HEK293 (cell line): Measurements from ENCODE around the gene GLG1.
A peak's percentile ranks its signal among the peaks of the same experiment; 100 is the strongest.
"Not testable (repeated sequence)": the region's sequence is repeated elsewhere in the genome, so short reads cannot be mapped to it uniquely, and the experiment has no call there.

Experiments used
- CTCF ChIA-PET: fragments of 350-600 bp; formaldehyde crosslinking; extraction: SDS; loops from one replicate; lab custom pipeline; 2021; ENCODE audit warnings: antibody characterized with exemption; lab: Yijun Ruan, JAX
- POLR2A ChIA-PET: fragments of 300-600 bp; formaldehyde crosslinking; extraction: SDS; loops from one replicate; lab custom pipeline; 2020; ENCODE audit warnings: antibody characterized with exemption, inconsistent platforms; lab: Yijun Ruan, JAX
- H3K27ac ChIP-seq: fragments of 200-500 bp; sonication (Bioruptor generic); 2 replicates; pipeline ENCODE4 v1.5.1; 2014; ENCODE audit warnings: low read depth, low read length, control low read depth, inconsistent platforms; ENCODE audit errors: extremely low read depth
- H3K36me3 ChIP-seq, 2 experiments: fragments of 200-500 bp in 1 of 2; sonication (Bioruptor generic) in 1 of 2; 1 replicate in 1 of 2; 2 replicates in 1 of 2; pipeline ENCODE4 v1.5.1; 2014 to 2017; ENCODE audit warnings: inconsistent platforms in 2 of 2, low read length in 2 of 2; ENCODE audit not compliant: control insufficient read depth in 2 of 2, insufficient read depth in 1 of 2
- H3K4me1 ChIP-seq: fragments of 200-500 bp; sonication (Bioruptor generic); 2 replicates; pipeline ENCODE4 v1.5.1; 2014; ENCODE audit warnings: mild to moderate bottlenecking, low read length, inconsistent platforms; ENCODE audit not compliant: control insufficient read depth, insufficient read depth
- H3K4me3 ChIP-seq: 2 replicates; pipeline ENCODE4 v1.5.1; 2011; ENCODE audit warnings: low read depth, mild to moderate bottlenecking, control low read depth, low read length, moderate library complexity
- H3K9me3 ChIP-seq: fragments of 200-500 bp; sonication (Bioruptor generic); 2 replicates; pipeline ENCODE4 v1.5.1; 2014; ENCODE audit warnings: low read depth, low read length, inconsistent platforms; ENCODE audit not compliant: control insufficient read depth, insufficient read depth
- HOXD13 ChIP-seq: sonication (generic); formaldehyde crosslinking; IDR thresholded peaks from 2 replicates; pipeline ENCODE4 v1.8.0; 2022; ENCODE audit warnings: missing genetic modification reagents, borderline replicate concordance
- SP2 ChIP-seq: fragments of 450-650 bp; formaldehyde crosslinking; IDR thresholded peaks from 2 replicates; pipeline ENCODE4 v1.5.1; 2016; ENCODE audit warnings: missing biosample characterization, missing genetic modification characterization
- ZBTB8A ChIP-seq: fragments of 450-650 bp; formaldehyde crosslinking; IDR thresholded peaks from 2 replicates; pipeline ENCODE4 v1.5.1; 2016; ENCODE audit warnings: missing biosample characterization, missing genetic modification characterization
- ZNF366 ChIP-seq: fragments of 450-650 bp; formaldehyde crosslinking; conservative IDR thresholded peaks from 2 replicates; pipeline ENCODE4 v1.5.1; 2016; ENCODE audit warnings: missing biosample characterization, missing genetic modification characterization
- ZNF423 ChIP-seq: fragments of 450-650 bp; formaldehyde crosslinking; IDR thresholded peaks from 2 replicates; pipeline ENCODE4 v1.5.1; 2016; ENCODE audit warnings: missing biosample characterization, missing genetic modification characterization
- ZNF777 ChIP-seq: fragments of 450-650 bp; formaldehyde crosslinking; IDR thresholded peaks from 2 replicates; pipeline ENCODE4 v1.5.1; 2017; ENCODE audit warnings: missing biosample characterization, missing genetic modification characterization, borderline replicate concordance

The GLG1 gene

GRCh38 chr16:74557275-74557674 lies 49.6 kb downstream of the GLG1 start:
- ChIA-PET POLR2A (interaction anchor here (0.6 kb wide), 2 partner anchors 28 to 55 kb away, joined by 4 read pairs; no protein-coding TSS in a partner anchor), CTCF (interaction anchor here (0.6 kb wide), 1 partner anchor 26 kb away, joined by 3 read pairs; no protein-coding TSS in a partner anchor)
- H3K9me3 ChIP-seq = no peaks in the 10 kb centered on the region
- TF ChIP-seq ZNF777 (no peak), ZNF423 (tag by site-specific recombination) (no peak), ZBTB8A (tag by site-specific recombination) (no peak), HOXD13 (CRISPR knock-in tag) (no peak)
- no peaks in the 10 kb centered on the region for H3K36me3 ChIP-seq
- H3K4me1 ChIP-seq = no peaks in the 10 kb centered on the region
- H3K27ac ChIP-seq = no peak overlapping the region
- H3K4me3 ChIP-seq = no peak overlapping the region

GRCh38 chr16:74556375-74556922 lies 50.5 kb downstream of the GLG1 start:
- no peak for TF ChIP-seq SP2
- TF ChIP-seq, all 188 proteins: peak for 0
- Histone ChIP-seq H3K36me3 (no peaks in the 10 kb centered on the region), H3K9me3 (no peaks in the 10 kb centered on the region), H3K4me1 (no peaks in the 10 kb centered on the region), H3K27ac (no peak overlapping the region), H3K4me3 (no peak overlapping the region)
- CTCF ChIA-PET = no interaction called here
- POLR2A ChIA-PET = interaction anchor here (0.9 kb wide), 1 partner anchor 45 kb away, joined by 3 read pairs; no protein-coding TSS in a partner anchor

GRCh38 chr16:74552357-74552756 lies 54.6 kb downstream of the GLG1 start:
- POLR2A ChIA-PET, H3K4me1 ChIP-seq, CTCF ChIA-PET, H3K4me3 ChIP-seq, H3K36me3 ChIP-seq, H3K9me3 ChIP-seq, H3K27ac ChIP-seq: not testable (repeated sequence)

DNA sequence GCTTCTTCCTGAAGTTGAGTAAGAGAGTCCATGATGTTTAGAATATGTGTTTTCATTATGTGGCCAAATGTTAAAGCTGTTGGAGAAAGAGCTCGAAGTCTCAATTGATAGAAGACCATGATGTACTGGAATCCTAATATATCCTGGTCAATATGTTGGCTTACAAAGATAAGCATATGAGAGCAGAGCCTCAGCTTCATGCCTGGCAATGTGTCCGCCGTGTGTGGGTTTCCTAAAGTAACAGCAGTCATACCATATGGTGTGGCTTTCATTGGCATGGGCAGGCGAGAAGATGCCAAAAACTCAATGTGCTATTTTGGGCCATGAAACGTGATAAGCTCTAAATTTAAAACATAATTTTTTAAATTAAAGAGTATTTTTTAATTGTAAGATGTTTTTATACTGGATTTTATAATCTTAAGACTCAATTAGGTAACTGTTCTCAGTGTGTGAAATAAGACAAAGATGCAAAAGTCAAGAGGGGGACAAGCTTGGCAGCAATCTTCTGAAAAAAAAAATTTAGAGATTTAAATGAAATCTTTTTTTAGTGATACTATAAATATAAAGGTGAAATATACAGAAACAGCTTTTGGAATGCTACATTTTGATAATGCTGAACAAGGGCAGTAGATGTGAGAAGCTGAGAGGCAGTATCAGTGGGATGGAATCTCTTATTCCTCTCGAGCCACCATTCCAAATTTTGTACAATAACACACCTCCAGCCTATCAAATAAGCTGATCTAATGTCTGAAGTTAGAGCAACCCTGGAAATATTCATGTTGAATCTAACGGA lies 56.5 kb downstream of the GLG1 start:
- CTCF ChIA-PET, H3K36me3 ChIP-seq, POLR2A ChIA-PET, H3K4me3 ChIP-seq, H3K27ac ChIP-seq, H3K4me1 ChIP-seq, H3K9me3 ChIP-seq: not testable (repeated sequence)

- CTCF ChIA-PET, H3K4me3 ChIP-seq, H3K27ac ChIP-seq, H3K9me3 ChIP-seq, POLR2A ChIA-PET, H3K36me3 ChIP-seq, H3K4me1 ChIP-seq: not testable (repeated sequence)
These were observed 60.8 kb downstream of the GLG1 start for GRCh38 chr16:74546112-74546511.

- H3K4me3 ChIP-seq, H3K4me1 ChIP-seq, H3K9me3 ChIP-seq, CTCF ChIA-PET, H3K27ac ChIP-seq, POLR2A ChIA-PET, H3K36me3 ChIP-seq: not testable (repeated sequence)
- 0 out of 2 replicates have a peak, but pooled peaks have one; percentile 3 for TF ChIP-seq ZNF366 (tag by site-specific recombination)
These were observed 63.9 kb downstream of the GLG1 start for GRCh38 chr16:74542911-74543578.

DNA sequence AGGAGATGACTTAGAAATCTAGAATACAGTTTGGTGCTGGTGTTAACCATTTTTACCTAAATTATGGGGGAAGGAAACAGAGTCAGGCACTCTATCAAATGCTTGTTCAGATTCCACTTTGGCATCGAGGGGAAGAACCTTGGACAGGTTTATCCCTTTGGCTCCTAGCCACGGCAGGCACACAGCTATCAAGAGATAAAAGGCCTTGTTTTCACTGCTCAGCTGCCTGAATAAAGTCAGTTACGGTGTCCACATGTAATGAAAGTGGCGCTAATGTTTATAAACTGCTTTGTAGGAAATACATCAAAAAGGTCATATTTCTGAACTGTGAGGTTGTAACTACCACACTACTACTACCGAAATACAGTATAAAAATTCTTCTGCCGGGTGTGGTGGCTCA lies 66.3 kb downstream of the GLG1 start:
- H3K36me3 ChIP-seq, H3K4me3 ChIP-seq, H3K27ac ChIP-seq, CTCF ChIA-PET, POLR2A ChIA-PET, H3K9me3 ChIP-seq, H3K4me1 ChIP-seq: not testable (repeated sequence)

DNA sequence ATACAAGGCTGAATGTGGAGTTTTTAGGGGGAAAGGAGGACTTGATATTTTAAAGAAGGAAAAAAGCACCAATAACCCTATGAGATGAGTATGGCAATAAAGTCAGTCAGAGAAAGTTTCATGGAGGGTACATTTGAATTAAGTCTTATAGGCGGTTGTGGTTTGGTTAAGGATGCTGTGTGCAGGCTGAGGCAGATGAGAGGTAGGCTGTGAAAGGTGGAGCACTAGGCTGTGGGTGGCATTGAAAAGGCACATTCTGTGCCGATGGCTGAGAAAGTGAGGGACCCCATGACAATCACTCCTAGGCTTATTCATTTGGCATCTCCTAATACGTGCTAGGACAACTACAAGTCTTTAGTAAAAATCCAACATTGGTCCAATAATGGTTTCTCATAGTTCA lies 68.1 kb downstream of the GLG1 start:
- H3K9me3 ChIP-seq, H3K4me3 ChIP-seq, H3K27ac ChIP-seq, H3K4me1 ChIP-seq, CTCF ChIA-PET, POLR2A ChIA-PET, H3K36me3 ChIP-seq: not testable (repeated sequence)

DNA sequence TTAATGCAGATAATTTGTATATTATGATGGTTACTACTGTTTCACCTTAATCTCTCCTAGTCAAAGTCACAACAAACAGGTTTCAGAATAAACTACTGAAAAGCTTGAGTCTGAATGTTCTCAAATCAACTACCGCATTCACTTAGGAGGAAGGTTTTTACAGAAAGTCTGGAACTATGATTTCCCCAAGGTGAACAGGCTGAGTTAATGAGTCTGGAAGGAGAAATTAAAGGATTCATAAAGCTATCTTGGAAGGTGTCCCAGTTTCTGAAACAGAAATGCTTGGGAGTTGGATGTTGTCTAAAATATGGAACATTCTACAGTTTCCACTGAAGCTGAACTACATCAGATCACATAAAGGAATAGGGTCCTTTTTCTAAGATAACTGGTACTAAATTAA lies 69.2 kb downstream of the GLG1 start:
- H3K36me3 ChIP-seq, H3K4me1 ChIP-seq, H3K9me3 ChIP-seq, POLR2A ChIA-PET, H3K4me3 ChIP-seq, H3K27ac ChIP-seq, CTCF ChIA-PET: not testable (repeated sequence)
